Measurements from ENCODE around the gene C1QTNF8.
A peak's percentile ranks its signal among the peaks of the same experiment; 100 is the strongest.

C1QTNF8 gene

DNA sequence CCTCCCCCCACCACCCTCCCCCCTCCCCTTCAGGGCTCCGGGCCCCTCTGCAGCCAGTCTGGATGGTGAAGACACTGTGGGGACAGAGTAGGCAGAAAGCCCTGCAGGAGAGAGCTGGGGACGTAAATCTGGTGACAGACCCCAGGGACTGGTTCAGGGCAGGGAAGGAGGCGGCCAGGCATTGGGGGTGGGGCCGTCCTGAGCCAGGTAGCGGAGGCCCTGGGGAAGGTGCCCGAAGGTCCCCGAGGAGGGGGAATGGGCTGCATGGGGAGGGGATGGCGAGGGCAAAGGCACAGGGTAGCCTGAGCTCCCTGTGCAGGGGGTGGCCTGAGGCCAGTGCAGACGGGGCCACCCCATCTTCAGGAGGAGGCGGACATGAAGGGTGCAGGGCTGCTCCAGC is 30.5 kb upstream of the C1QTNF8 start:
- no peak for DNase-seq

DNA sequence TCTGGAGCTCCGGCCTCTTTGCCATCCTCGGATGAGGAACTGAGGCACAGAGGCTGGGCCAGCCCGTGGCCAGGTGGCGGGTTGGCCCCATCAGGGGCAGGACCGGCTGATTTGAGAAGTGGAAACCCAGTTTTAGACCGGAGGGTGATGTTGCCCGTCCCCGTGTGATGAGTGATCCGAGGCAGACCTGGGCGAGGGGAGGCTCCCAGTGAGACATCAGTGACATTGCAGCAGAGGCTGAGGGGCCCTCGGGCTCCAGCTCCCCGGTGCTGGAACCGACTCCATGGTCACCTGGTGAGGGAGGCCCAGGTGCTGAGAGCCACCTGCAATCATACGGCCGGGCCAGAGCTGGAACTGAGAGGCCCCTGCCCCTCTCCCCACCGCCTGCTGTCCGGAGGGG is 30.0 kb upstream of the C1QTNF8 start:
- no peak for DNase-seq

DNA sequence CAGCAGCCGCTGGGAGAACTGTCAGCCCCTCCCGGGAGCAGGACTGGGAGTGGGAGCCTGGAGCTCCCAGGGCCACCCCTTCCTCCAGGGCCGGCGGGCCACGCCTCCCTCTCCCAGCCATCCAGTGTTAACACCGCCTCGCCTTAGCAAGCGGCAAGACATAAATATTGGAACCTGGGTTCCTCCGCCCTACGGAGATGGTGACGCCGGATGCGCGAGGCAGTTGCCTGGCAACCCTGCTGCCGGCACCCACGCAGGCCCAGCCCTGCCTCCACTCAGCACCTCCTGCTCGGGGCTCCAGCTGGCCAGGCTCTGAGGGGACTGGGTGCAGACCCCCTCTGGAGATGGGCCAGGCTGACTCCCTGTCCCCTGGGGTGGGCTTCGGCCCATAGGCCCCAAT is 29.4 kb upstream of the C1QTNF8 start:
- DNase-seq: peak; percentile 71

DNA sequence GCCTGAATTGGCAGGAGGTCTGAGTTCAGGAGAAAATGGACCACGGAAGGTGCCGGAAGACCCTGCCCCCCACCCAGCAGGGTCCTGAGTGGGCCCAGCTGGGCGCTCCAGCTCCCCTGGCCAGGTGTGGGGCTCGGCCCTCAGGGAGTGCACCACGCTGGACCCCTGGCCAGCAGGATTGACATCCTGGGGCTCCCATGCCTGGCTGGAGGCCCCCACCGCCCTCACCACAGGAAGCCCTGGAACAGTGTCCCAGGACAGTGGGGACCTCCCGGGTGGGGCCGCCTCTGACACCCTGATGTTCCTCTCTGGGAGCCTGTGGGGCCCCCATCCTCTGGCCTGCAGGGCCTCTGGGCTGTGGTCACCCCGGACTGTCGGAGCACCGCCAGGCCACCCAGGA is 28.8 kb upstream of the C1QTNF8 start:
- no peak for DNase-seq

- DNase-seq: no peak
These were observed 28.2 kb upstream of the C1QTNF8 start for GRCh38 chr16:1124291-1124690.

DNA sequence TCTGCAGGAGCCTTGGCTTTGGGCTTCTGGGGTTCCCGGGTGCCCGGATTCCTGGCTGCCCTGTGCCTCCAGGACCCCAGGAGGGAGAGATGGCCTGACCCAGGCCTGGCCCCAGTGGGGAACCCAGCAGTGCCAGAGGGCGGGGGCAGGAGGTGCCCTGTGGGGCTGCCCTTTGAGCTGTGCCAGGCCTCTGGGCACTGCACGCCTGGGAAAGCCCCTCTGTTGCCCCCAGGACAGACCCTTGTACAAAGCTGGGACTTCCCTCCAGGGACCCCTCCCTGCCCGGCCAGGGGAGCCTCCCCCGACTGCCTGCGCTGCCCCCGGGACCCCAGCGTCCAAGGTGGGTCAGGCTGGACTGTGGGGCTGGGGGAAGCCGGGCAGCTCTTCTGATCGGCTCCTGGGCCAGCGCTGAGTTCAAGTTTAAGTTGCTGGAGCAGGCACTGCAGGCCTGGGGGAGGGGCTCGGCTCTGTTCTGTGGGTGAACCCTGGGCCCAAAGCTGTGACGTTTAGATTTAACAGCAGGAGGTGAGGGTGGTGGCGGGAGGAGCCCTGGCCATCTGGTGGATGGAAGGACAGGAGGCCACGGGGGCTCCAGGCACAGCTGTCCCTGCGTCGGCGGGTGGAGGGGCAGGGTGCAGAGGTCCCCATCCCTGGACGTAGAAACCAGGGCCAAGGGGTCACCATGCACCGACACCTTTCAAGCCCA is 27.6 kb upstream of the C1QTNF8 start:
- no peak for DNase-seq

DNA sequence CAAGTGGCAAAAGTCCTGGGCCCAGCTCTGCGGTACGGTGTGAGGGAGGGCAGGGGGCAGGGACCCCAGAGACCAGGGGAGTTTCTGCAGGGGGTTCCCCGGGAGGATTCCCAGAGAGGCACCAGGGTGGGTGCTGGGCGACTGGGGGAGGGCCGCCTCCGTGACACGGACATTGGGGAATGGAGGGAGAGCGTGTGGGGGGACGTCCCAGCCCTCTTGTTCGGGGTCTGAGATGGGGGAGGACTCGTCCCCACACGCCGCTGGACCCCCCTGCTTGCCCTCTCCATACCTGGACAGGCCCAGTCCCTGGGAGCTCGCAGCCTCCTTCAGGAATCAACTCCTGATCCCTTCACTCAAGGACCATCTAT is 26.3 kb upstream of the C1QTNF8 start:
- no peak for DNase-seq

DNA sequence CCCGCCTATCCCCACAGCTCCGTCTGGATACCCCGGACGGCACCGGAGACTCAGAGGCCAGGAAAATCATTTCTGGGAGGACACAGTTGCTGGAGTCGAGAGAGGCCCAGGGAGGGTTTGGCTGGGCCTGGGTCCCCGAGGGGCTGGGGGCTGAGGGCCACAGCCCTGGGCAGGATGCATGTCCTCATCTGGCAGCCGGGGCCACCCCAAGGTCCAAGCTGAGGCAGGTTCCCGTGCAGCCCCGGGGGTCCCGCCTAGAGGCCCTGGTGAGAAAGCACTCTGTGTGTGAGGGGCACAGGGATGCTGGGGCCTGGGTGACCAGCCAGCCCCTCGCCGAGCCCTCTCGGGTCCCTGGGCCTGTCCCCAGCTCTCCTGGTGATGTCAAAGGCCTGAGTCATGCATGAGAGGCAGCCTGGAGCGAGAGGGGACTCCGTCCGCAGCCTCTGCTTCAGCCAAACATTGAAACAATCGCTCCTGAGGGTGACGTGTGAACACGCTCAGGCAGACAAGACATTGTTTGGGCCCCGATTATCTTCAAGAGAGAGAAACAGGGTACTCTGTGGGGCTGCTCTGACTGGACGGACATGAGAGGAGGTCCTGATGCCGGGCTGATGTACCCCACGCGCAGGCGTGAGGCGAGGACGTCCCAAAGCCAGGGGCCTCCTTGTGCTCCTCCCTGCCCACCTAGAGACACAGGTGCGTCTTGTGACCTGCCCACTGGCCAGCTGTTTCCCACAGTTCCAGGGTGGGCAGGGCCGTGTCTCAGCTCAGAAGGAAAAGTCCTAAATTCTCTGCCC is 25.8 kb upstream of the C1QTNF8 start:
- no peak for DNase-seq

GRCh38 chr16:1121009-1121408 is 25.0 kb upstream of the C1QTNF8 start:
- DNase-seq: no peak

- DNase-seq: no peak
These were observed 24.5 kb upstream of the C1QTNF8 start for GRCh38 chr16:1120577-1120941.

GRCh38 chr16:1119766-1120576 is 23.9 kb upstream of the C1QTNF8 start:
- no peak for DNase-seq

- DNase-seq: no peak
These were observed 23.1 kb upstream of the C1QTNF8 start for GRCh38 chr16:1119129-1119528.

- no peak for DNase-seq
These were observed 21.9 kb upstream of the C1QTNF8 start for GRCh38 chr16:1117926-1118325.

DNA sequence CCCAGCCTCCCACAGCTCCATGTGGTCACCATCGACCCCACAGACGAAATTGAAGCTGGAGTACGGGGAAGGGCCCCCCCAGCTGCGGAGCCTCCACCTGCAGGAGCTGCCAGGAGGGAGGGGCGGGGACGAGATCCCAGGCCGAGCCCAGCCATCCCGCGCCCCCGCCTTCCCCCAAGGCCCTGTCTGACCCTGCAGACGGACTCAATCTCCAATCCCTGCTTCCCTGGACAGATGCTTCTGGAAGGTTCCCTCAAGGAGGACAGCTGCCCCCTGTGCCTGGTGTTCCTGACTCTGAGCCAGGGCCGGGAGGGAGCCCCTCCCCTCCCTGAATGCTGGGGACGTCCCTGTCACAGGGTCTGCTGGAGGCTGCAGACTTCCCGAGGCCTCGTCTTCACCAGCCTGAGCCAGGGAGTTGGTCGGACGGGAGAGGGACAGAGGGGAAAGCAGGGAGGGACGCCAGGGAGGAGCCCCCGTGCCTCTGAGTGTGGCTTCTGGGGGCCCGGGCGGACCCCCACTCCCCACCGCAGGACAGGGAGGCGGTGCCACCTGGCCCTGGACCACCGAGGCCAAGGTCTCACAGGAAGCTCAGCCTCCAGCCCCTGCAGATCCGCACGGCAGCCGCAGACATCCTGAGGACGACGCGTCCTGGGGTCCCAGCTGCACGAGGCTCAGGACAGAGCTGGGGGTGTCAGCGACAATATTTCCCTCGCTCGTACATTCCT is 21.3 kb upstream of the C1QTNF8 start:
- no peak for DNase-seq

- DNase-seq: no peak
These were observed 20.6 kb upstream of the C1QTNF8 start for GRCh38 chr16:1116693-1117077.

DNA sequence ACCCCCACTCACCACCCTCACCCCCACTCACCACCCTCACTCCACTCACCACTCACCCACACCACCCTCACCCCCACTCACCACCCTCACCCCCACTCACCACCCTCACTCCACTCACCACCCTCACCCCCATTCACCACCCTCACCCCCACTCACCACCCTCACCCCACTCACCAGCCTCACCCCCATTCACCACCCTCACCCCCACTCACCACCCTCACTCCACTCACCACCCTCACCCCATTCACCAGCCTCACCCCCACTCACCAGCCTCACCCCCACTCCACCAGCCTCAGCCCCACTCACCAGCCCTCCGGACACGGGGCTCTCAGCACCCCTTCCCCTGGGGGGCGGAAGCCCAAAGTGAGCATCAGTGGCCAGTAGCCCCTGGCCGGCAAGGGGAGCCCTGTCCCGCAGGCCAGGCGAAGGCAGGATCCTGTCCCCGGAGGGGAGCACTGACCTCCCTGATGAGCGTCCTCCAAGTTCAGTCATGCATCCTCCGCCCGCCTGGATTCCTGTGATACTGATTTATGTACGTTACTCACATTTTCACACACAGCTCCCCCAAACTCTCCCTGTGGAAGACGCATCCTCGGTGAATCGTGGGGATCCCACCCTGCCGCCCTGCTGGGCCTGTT is 18.0 kb upstream of the C1QTNF8 start:
- no peak for DNase-seq

GRCh38 chr16:1113489-1113888 is 17.4 kb upstream of the C1QTNF8 start:
- no peak for DNase-seq

GRCh38 chr16:1112506-1113184 is 16.6 kb upstream of the C1QTNF8 start:
- DNase-seq: no peak

- DNase-seq: no peak
These were observed 13.6 kb upstream of the C1QTNF8 start for GRCh38 chr16:1109648-1110047.

DNA sequence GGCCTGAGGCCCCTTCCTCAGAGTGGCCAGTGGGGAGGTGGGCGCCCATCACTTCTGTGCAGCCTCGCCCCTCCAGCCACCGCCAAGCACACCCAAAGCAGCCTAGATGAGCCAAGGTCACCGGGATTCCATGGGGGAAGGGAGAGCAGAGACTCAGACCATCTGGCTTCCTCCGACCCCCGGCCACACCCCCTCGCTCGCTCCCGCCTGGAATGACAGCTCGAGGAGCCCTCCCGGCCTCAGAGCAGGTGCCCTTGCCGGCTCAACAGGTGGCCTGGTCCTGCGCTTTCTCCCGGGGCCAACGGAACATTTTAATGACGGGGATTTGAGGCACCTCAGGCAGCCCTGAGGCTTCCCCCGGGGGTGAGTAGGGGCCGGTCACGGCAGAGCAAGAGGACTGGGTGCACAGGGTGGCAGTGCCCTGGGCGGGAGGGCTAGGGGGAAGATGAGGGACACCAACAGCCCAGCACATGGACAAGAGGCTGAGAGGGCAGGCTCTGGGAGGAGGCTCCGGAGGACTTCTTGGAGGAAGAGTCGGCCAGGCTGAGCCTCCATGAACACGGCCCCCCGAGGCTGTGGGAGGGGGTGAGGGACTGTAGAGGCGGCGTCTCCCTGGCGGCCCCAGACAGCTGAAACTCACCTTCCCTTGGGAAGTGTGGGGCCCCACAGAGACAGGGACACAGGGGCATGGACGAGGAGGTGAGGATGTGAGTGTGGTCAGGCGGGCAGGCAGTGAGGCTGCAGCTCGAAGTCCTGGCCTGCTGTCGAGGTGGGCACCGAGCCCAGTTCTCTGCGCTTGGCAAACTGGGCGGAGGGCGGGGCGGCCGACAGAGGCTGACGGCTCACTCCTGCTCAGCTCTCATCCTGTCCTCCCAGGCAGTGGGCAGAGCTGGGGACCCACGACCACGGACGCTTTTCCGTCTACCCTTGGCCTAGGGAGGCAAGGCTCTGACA is 12.5 kb upstream of the C1QTNF8 start:
- DNase-seq: no peak

- DNase-seq: no peak
These were observed 11.7 kb upstream of the C1QTNF8 start for GRCh38 chr16:1107731-1108130.
